Fibroblast of the aortic adventitia (primary cell): ENCODE measurements around the gene CAV2. TPM values are rescaled to one million over a fixed set of nuclear protein-coding genes. Genes with fewer than 3 reads are reported as not detected.
A peak's percentile ranks its signal among the peaks of the same experiment; 100 is the strongest.

ENCODE experiments used
- DNase-seq: peaks from one replicate; pipeline ENCODE4 v3.0.0-alpha.2; 2010; ENCODE audit warnings: low read depth
- H3K4me3 ChIP-seq: 2 replicates; pipeline ENCODE4 v1.5.1; 2011; ENCODE audit warnings: low read depth, mild to moderate bottlenecking, control low read depth, low read length, moderate library complexity
- CTCF ChIP-seq: IDR thresholded peaks from 2 replicates; pipeline ENCODE4 v1.5.1; 2011; ENCODE audit warnings: mild to moderate bottlenecking, low read length, control low read depth, inconsistent platforms; ENCODE audit not compliant: insufficient read depth
- total RNA-seq: library from RNA; depleted of rRNA; stranded (reverse); fragments of >200 nt; gene quantifications from 2 replicates; pipeline ENCODE4 v1.2.3, GENCODE V29; 2012; ENCODE audit warnings: low replicate concordance

The CAV2 gene
- total RNA-seq, 1 donor = 113 TPM

- no peak for TF ChIP-seq CTCF
- no peak for DNase-seq
- no peak overlapping the region for H3K4me3 ChIP-seq
Observed at GRCh38 chr7:116543664-116544063, 44.1 kb downstream of the CAV2 start.

DNA sequence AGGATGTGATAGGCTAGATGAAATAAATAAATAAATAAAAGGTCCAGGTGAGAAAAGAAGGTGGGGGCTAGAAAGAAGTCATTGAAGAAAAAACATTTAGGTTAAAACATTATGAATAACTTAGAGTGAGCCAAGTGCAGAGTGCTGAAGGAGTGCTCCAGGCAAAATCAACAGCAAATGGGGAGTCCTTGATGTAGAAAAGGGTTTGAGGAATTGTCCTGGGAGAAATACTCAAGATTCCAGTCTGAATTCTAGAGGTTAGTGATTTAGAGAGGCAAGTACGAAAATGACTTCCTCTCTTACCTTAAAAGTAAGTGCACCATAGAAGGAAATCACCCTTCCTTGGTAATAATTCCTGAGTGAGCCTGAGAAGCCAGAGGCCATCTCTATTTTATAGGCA, 44.9 kb downstream of the CAV2 start:
- no peak for DNase-seq
- TF ChIP-seq CTCF = no peak
- H3K4me3 ChIP-seq = no peak overlapping the region

DNA sequence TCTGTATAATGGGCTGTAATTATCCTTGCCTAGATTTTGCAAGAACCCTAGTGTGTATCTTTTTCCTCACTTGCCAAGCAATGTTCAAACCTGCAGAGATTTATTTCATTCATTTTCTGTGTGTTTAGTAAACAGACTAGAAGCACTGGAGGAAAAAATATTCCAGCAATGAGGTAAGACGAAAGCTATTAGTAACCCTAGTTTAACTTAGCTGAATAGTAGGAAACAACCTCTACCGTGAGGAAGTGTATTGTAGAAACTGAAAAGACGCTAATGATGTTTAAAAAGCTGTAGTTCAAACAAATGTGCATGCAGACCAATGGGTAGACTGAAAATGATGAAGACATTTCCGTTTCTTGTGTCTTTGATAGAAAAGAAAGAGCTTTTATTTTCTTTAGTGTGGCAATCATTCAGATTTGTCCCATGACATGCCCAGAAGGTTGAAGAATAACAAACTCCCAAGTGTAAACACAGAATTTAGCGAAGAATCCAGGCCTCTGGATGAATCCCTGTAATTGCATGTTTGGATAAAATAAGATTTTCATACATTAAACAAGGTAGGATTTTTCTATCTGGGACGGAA, 46.0 kb downstream of the CAV2 start:
- H3K4me3 ChIP-seq = no peak overlapping the region
- no peak for TF ChIP-seq CTCF
- DNase-seq = no peak

DNA sequence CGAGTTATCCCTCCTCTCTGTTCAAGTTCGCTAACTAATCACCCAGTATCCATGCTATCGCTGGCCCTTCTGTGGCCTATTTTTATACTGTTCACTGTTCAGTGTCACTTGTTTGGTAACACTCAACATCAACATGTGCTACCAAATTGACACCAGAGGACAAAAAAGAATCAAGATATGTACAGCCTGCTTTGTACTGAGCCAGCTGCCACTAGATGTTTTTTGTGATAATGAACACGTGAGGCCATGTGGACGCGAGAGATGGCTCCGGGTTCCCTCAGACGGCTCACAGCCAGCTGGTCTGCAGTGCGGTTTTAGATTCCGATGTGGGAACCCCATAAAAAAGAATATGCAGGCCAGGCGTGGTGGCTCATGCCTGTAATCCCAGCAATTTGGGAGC, 46.5 kb downstream of the CAV2 start:
- no peak overlapping the region for H3K4me3 ChIP-seq
- no peak for TF ChIP-seq CTCF
- no peak for DNase-seq

- no peak for DNase-seq
Observed at GRCh38 chr7:116546916-116547315, 47.4 kb downstream of the CAV2 start.

DNA sequence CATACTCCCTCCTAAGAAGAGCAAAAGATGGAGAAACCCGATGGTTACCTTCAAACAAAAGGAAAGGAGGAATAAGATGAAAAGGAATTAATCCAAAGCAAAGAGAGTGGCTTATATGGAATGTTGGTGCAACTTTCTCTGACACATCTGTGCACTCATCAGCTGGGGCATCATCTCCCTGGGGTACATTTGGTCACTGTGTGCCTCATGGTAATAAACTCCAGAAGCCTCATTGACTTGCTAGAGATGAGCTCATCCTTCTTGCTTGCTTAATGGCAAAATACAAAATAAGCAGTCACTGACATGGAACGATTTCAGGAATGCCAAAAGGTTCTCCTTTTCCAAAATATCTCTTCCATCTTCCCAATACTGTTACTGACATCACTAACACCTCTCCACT, 47.8 kb downstream of the CAV2 start:
- no peak overlapping the region for H3K4me3 ChIP-seq
- DNase-seq = peak; percentile 35
- TF ChIP-seq CTCF = no peak

More at GRCh38 chr7:116546916-116547315, 47.4 kb downstream of the CAV2 start:
- no peak for TF ChIP-seq CTCF
- H3K4me3 ChIP-seq = no peak overlapping the region

DNA sequence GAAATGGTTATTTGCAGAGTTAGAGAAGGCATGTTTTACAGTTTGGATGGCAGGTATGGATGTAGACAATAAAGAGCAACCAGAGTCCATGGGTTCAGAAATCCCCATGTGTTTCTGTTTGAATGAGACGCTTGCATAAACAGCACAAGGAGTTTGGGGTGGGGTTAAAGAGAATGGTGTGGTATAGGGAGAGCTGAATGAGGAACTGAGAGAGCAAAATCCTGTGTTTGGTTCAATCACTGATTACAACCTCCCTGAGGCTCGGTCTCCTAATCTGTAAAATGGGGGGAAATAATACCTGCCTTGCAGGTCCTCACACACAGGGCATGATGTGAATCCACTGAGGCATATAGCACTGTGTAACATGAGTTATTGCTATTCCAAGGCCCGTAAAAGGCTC, 49.0 kb downstream of the CAV2 start:
- TF ChIP-seq CTCF = no peak
- no peak overlapping the region for H3K4me3 ChIP-seq
- DNase-seq = no peak
